ENCODE data around the gene ALDH3B1.
A peak's percentile ranks its signal among the peaks of the same experiment; 100 is the strongest.

Gene ALDH3B1

DNA sequence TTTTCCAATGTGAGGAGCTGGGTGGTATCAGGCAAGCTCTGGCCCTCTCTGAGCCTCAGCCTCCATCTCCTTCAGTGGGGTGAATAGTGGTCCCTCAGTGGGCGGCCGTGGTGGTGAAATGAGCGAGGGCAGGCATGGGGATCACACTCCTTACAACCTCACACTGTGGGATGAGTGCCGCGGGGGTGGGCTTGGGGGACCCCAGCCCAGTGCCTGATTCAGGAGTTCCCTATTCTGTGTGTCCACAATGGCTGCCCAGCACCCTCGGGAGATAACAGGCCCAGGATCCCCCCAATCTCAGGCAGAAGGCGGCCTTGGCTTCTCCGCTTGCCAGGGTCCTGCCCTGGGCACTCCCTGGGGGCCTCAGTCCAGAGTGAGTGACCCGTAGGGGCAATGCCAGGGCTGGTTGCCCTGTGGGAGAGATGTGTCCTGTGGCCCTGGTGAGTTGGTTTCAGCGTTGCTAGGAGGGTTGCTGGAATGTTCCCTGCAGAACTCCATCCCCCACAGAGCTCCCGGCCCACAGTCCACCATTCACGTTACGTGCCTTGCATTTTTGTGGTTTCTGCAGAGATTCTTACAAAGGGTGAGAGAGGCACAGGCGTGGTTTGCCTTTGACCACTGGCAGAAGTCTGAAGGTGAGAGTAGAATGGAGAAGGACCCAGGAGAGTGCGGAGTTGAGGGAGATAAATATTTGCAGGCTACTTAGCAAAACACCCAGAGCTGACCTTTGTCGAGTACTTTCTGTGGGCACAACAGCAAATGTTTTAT is 2.9 kb downstream of the ALDH3B1 start:
- H3K4me3 ChIP-seq (ENCODE audit: low read depth, low read length), result no peak overlapping the region
- DNase-seq (ENCODE audit: low read depth), result no peak

DNA sequence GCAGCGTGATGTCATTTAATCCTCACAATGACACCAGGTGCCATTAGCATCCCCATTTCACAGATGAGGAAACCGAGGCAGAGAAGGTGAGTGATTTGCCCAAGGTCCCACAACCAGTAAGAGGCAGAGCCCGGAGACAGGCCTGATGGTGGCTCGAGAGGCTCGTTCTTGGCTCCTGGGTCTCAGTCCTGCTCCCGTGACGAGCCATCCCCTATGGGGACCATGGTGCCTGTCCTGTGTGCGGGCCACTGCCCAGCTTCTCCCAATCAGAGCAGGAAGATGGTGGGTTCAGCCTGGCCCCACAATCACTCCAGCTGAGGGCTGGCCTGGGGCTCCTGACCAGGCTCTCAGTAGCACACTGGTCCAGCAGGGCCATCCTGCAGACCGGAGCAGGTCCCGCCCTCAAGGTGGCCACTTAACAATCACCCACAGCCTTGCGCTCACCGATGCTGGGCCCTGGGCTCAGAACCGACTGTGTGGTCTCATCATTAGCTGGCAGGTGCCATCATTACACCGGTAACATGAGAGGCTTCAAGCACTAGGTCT is 3.6 kb downstream of the ALDH3B1 start:
- H3K4me3 ChIP-seq (ENCODE audit: low read depth, low read length), result no peak overlapping the region
- no peak for DNase-seq (ENCODE audit: low read depth)
- TF ChIP-seq MAX (IDR thresholded peaks at IDR 0.05; ENCODE audit: low read depth, low read length) (no peak), POLR2A (IDR thresholded peaks at IDR 0.05; ENCODE audit: extremely low read depth, insufficient read length) (no peak), MYC (IDR thresholded peaks at IDR 0.05; ENCODE audit: low read depth, low read length) (no peak)
- TF ChIP-seq, protein P1, sequence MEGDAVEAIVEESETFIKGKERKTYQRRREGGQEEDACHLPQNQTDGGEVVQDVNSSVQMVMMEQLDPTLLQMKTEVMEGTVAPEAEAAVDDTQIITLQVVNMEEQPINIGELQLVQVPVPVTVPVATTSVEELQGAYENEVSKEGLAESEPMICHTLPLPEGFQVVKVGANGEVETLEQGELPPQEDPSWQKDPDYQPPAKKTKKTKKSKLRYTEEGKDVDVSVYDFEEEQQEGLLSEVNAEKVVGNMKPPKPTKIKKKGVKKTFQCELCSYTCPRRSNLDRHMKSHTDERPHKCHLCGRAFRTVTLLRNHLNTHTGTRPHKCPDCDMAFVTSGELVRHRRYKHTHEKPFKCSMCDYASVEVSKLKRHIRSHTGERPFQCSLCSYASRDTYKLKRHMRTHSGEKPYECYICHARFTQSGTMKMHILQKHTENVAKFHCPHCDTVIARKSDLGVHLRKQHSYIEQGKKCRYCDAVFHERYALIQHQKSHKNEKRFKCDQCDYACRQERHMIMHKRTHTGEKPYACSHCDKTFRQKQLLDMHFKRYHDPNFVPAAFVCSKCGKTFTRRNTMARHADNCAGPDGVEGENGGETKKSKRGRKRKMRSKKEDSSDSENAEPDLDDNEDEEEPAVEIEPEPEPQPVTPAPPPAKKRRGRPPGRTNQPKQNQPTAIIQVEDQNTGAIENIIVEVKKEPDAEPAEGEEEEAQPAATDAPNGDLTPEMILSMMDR (IDR thresholded peaks at IDR 0.05; ENCODE audit: low read depth, low read length), result no peak

More for the DNA sequence above, 2.9 kb downstream of the ALDH3B1 start:
- no peak for TF ChIP-seq MAX (IDR thresholded peaks at IDR 0.05; ENCODE audit: low read depth, low read length)
- TF ChIP-seq, protein P1 (IDR thresholded peaks at IDR 0.05; ENCODE audit: low read depth, low read length), result no peak
- no peak for TF ChIP-seq POLR2A (IDR thresholded peaks at IDR 0.05; ENCODE audit: extremely low read depth, insufficient read length)
- no peak for TF ChIP-seq MYC (IDR thresholded peaks at IDR 0.05; ENCODE audit: low read depth, low read length)

DNA sequence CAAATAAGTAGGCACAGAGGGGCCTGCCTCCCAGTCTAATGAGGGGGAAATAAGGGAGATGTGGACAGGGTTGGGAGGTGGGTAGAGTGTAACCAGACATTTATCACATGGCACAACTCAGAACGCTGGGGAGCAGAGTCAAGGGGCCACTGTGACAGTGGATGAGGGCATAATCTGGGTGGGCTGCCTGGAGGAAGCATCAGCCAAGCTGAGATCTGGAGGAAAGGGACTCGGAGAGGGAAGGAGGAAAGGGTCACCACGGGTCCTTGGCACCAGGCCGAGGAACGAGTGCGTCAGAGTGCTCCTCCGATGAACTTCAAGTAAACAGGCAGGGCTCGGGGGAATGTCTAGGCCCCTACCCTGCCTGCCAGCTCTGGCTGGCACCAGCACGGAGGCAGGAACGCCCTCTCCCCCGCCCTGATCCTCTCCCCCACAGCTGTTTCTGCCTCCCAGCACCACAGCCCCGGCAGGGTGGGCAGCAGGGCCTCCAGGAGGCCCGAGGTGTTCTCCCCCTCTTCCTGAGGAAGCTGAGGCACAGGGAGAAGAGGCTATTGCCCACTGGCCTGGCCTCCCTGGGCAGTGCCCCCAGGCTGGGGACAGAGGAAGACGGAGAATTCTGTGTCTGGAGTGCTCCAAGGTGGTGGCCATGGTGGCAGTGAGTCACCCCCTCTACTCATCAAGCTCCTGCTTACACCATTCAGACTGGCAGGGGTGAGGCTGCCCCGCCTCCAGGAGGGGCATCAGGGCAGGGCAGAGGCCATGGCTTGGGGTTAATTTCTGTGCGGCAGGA is 4.2 kb downstream of the ALDH3B1 start:
- DNase-seq (ENCODE audit: low read depth), result peak; percentile 80
- TF ChIP-seq, protein P1 (IDR thresholded peaks at IDR 0.05; ENCODE audit: low read depth, low read length), result no peak
- TF ChIP-seq MAX (IDR thresholded peaks at IDR 0.05; ENCODE audit: low read depth, low read length), result peak; percentile 18; the same call in 1 of the 2 replicates

DNA sequence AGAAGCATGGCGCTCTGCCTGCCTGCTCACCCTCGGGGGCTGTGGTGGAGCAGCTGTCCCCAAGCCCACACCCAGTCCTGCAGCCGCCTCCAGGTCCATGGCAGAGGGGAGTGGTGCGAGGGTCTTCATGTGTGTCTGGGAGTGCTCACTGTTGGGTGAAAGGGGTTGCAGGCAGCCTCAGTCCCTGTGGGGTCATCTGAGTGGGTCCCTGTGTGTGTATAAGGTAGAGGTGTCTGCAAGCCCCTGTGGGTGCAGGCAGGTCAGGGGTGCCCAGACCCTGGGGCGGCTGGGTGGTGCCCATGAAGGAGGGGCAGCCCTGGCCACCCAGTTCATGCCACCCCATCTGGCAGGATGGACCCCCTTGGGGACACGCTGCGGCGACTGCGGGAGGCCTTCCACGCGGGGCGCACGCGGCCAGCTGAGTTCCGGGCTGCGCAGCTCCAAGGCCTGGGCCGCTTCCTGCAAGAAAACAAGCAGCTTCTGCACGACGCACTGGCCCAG is 4.9 kb downstream of the ALDH3B1 start:
- DNase-seq (ENCODE audit: low read depth), result no peak
- H3K4me3 ChIP-seq (ENCODE audit: low read depth, low read length), result no peak overlapping the region
- TF ChIP-seq, protein P1 (IDR thresholded peaks at IDR 0.05; ENCODE audit: low read depth, low read length), result no peak
- TF ChIP-seq MYC (IDR thresholded peaks at IDR 0.05; ENCODE audit: low read depth, low read length), result no peak
- TF ChIP-seq MAX (IDR thresholded peaks at IDR 0.05; ENCODE audit: low read depth, low read length), result no peak
- no peak for TF ChIP-seq POLR2A (IDR thresholded peaks at IDR 0.05; ENCODE audit: extremely low read depth, insufficient read length)

More for the DNA sequence above, 4.2 kb downstream of the ALDH3B1 start:
- no peak overlapping the region for H3K4me3 ChIP-seq (ENCODE audit: low read depth, low read length)

GRCh38 chr11:68015467-68015866 is 5.3 kb downstream of the ALDH3B1 start:
- TF ChIP-seq MAX (IDR thresholded peaks at IDR 0.05; ENCODE audit: low read depth, low read length) (no peak), MYC (IDR thresholded peaks at IDR 0.05; ENCODE audit: low read depth, low read length) (no peak)
- TF ChIP-seq, protein P1 (IDR thresholded peaks at IDR 0.05; ENCODE audit: low read depth, low read length), result no peak
- no peak overlapping the region for H3K4me3 ChIP-seq (ENCODE audit: low read depth, low read length)
- no peak for DNase-seq (ENCODE audit: low read depth)
